Daoy (cell line): ENCODE results near the gene RNF40. TPM values are rescaled to one million over a fixed set of nuclear protein-coding genes. Genes with fewer than 3 reads are reported as not detected.

ENCODE experiments used
- DNase-seq: peaks from one replicate; pipeline ENCODE4 v3.0.0-alpha.2; 2015; ENCODE audit warnings: low read depth
- total RNA-seq: library from RNA; depleted of rRNA; stranded (reverse); fragments of >200 nt; shearing (Covaris generic); gene quantifications from 2 replicates; pipeline ENCODE4 v1.2.3, GENCODE V29; 2014

Gene RNF40
- total RNA-seq, 1 experiment from 2014 or later = 58.9 TPM

- no peak for DNase-seq
Measured at GRCh38 chr16:30762991-30763725, 1.0 kb downstream of the RNF40 start.

- no peak for DNase-seq
Measured at GRCh38 chr16:30764086-30764485, 2.0 kb downstream of the RNF40 start.

GRCh38 chr16:30764816-30765465 is 2.8 kb downstream of the RNF40 start:
- DNase-seq = no peak

GRCh38 chr16:30766206-30766932 is 4.2 kb downstream of the RNF40 start:
- no peak for DNase-seq

- no peak for DNase-seq
Measured at GRCh38 chr16:30766933-30767284, 4.8 kb downstream of the RNF40 start.

- DNase-seq = no peak
Measured at GRCh38 chr16:30767767-30768465, 5.8 kb downstream of the RNF40 start.

GRCh38 chr16:30768583-30769181 is 6.6 kb downstream of the RNF40 start:
- DNase-seq = no peak

GRCh38 chr16:30769379-30770089 is 7.4 kb downstream of the RNF40 start:
- DNase-seq = no peak

- no peak for DNase-seq
Measured at GRCh38 chr16:30771726-30772125, 9.6 kb downstream of the RNF40 start.

- no peak for DNase-seq
Measured at GRCh38 chr16:30773826-30774225, 11.7 kb downstream of the RNF40 start.

GRCh38 chr16:30774367-30775130 is 12.4 kb downstream of the RNF40 start:
- no peak for DNase-seq

GRCh38 chr16:30775131-30775391 is 12.9 kb downstream of the RNF40 start:
- no peak for DNase-seq

- peak; percentile 83 for DNase-seq
Measured at GRCh38 chr16:30775392-30776188, 13.5 kb downstream of the RNF40 start.

- DNase-seq = peak; percentile 39
Measured at GRCh38 chr16:30777591-30778297, 15.6 kb downstream of the RNF40 start.

GRCh38 chr16:30778549-30779244 is 16.6 kb downstream of the RNF40 start:
- no peak for DNase-seq

GRCh38 chr16:30779596-30779995 is 17.5 kb downstream of the RNF40 start:
- no peak for DNase-seq

- DNase-seq = no peak
Measured at GRCh38 chr16:30780021-30780420, 17.9 kb downstream of the RNF40 start.

- no peak for DNase-seq
Measured at GRCh38 chr16:30780549-30780948, 18.4 kb downstream of the RNF40 start.
